CD4-positive, alpha-beta T cell treated with Interleukin-4 for 4 hours (primary cell): Measurements from ENCODE around the gene NPAS4.
A peak's percentile ranks its signal among the peaks of the same experiment; 100 is the strongest.
"Not testable (repeated sequence)": the region's sequence is repeated elsewhere in the genome, so short reads cannot be mapped to it uniquely, and the experiment has no call there.

Source experiments
- DNase-seq: peaks from one replicate; pipeline ENCODE4 v3.0.0-alpha.2; 2020

Gene NPAS4

GRCh38 chr11:66459138-66459778 is 38.4 kb downstream of the NPAS4 start:
- no peak for DNase-seq

GRCh38 chr11:66462010-66462409 is 41.2 kb downstream of the NPAS4 start:
- no peak for DNase-seq

- DNase-seq = no peak
Observed at GRCh38 chr11:66462911-66463310, 42.1 kb downstream of the NPAS4 start.

GRCh38 chr11:66464116-66464515 is 43.3 kb downstream of the NPAS4 start:
- not testable (repeated sequence) for DNase-seq

- DNase-seq = no peak
Observed at GRCh38 chr11:66464916-66465315, 44.1 kb downstream of the NPAS4 start.

GRCh38 chr11:66465373-66466224 is 44.8 kb downstream of the NPAS4 start:
- DNase-seq = no peak

- peak; percentile 89 for DNase-seq
Observed at GRCh38 chr11:66466225-66467033, 45.6 kb downstream of the NPAS4 start, which contains the start of gene PELI3. Gene PELI3, plus strand, starts transcription at chr11:66466905. Its CDS starts 1,224 bp downstream, at chr11:66468129.

GRCh38 chr11:66467034-66467659 is 46.3 kb downstream of the NPAS4 start:
- DNase-seq = no peak

- DNase-seq = peak; percentile 27
Observed at GRCh38 chr11:66467756-66468155, 46.9 kb downstream of the NPAS4 start.

GRCh38 chr11:66468691-66469090 is 47.9 kb downstream of the NPAS4 start:
- DNase-seq = no peak

- no peak for DNase-seq
Observed at GRCh38 chr11:66469441-66469840, 48.6 kb downstream of the NPAS4 start.

GRCh38 chr11:66470015-66470414 is 49.2 kb downstream of the NPAS4 start:
- DNase-seq = no peak

GRCh38 chr11:66471142-66471541 is 50.3 kb downstream of the NPAS4 start:
- no peak for DNase-seq

- no peak for DNase-seq
Observed at GRCh38 chr11:66472054-66472453, 51.2 kb downstream of the NPAS4 start.

GRCh38 chr11:66473167-66473566 is 52.3 kb downstream of the NPAS4 start:
- DNase-seq = no peak

- no peak for DNase-seq
Observed at GRCh38 chr11:66473608-66474515, 53.0 kb downstream of the NPAS4 start.

- DNase-seq = no peak
Observed at GRCh38 chr11:66475349-66476172, 54.7 kb downstream of the NPAS4 start.
